Osteoblast (primary cell): ENCODE results near the gene C2orf76. TPM values are rescaled to one million over a fixed set of nuclear protein-coding genes. Genes with fewer than 3 reads are reported as not detected.

Source experiments
- DNase-seq: peaks from one replicate; pipeline ENCODE4 v3.0.0; 2011; ENCODE audit warnings: low spot score, mixed read lengths; ENCODE audit not compliant: insufficient read length; ENCODE audit errors: missing footprints
- H2AFZ ChIP-seq: 2 replicates; pipeline ENCODE4 v1.6.0; 2011; ENCODE audit warnings: mild to moderate bottlenecking, low read length
- H3K27ac ChIP-seq: 2 replicates; pipeline ENCODE4 v1.5.1; 2011; ENCODE audit warnings: mild to moderate bottlenecking, low read depth, low read length, moderate library complexity
- H3K27me3 ChIP-seq: 2 replicates; pipeline ENCODE4 v1.6.0; 2012; ENCODE audit warnings: mild to moderate bottlenecking, control low read depth, inconsistent platforms, low read length, moderate library complexity; ENCODE audit not compliant: insufficient read depth
- H3K36me3 ChIP-seq: 2 replicates; pipeline ENCODE4 v1.5.1; 2011; ENCODE audit warnings: mild to moderate bottlenecking, low read length, control low read depth, moderate library complexity; ENCODE audit not compliant: insufficient read depth
- H3K4me1 ChIP-seq: 2 replicates; pipeline ENCODE4 v1.5.1; 2011; ENCODE audit warnings: mild to moderate bottlenecking, low read length, control low read depth, moderate library complexity; ENCODE audit not compliant: insufficient read depth
- H3K4me2 ChIP-seq: 2 replicates; pipeline ENCODE4 v1.6.0; 2011; ENCODE audit warnings: mild to moderate bottlenecking, low read length; ENCODE audit not compliant: insufficient read depth
- H3K4me3 ChIP-seq: fragments of 200-600 bp; sonication (generic); 3 replicates; pipeline ENCODE4 v1.5.1; 2012; ENCODE audit warnings: mild to moderate bottlenecking, low read length, inconsistent platforms; ENCODE audit not compliant: insufficient read depth
- H3K79me2 ChIP-seq: 2 replicates; pipeline ENCODE4 v1.6.0; 2012; ENCODE audit warnings: mild to moderate bottlenecking, low read length, control low read depth, inconsistent platforms; ENCODE audit not compliant: insufficient read depth
- H3K9me3 ChIP-seq: 2 replicates; pipeline ENCODE4 v1.5.1; 2011; ENCODE audit warnings: low read depth, low read length, control low read depth
- H4K20me1 ChIP-seq: 2 replicates; pipeline ENCODE4 v1.6.0; 2012; ENCODE audit warnings: mild to moderate bottlenecking, low read length, control low read depth; ENCODE audit not compliant: insufficient read depth
- total RNA-seq: library from RNA; depleted of rRNA; stranded (reverse); fragments of >200 nt; gene quantifications from 2 replicates; pipeline ENCODE4 v1.2.3, GENCODE V29; 2012
- TF ChIP-seq, protein P1 (sequence below): IDR thresholded peaks from 2 replicates; pipeline ENCODE4 v1.5.1; 2011; ENCODE audit warnings: mild to moderate bottlenecking, low read depth, low read length, moderate library complexity; ENCODE audit errors: extremely low read depth

Gene C2orf76
- total RNA-seq, 1 donor: 6.5 TPM

GRCh38 chr2:119339562-119339923, 27.1 kb downstream of the C2orf76 start:
- no peaks in the 10 kb centered on the region for H3K4me1 ChIP-seq
- TF ChIP-seq, protein P1, sequence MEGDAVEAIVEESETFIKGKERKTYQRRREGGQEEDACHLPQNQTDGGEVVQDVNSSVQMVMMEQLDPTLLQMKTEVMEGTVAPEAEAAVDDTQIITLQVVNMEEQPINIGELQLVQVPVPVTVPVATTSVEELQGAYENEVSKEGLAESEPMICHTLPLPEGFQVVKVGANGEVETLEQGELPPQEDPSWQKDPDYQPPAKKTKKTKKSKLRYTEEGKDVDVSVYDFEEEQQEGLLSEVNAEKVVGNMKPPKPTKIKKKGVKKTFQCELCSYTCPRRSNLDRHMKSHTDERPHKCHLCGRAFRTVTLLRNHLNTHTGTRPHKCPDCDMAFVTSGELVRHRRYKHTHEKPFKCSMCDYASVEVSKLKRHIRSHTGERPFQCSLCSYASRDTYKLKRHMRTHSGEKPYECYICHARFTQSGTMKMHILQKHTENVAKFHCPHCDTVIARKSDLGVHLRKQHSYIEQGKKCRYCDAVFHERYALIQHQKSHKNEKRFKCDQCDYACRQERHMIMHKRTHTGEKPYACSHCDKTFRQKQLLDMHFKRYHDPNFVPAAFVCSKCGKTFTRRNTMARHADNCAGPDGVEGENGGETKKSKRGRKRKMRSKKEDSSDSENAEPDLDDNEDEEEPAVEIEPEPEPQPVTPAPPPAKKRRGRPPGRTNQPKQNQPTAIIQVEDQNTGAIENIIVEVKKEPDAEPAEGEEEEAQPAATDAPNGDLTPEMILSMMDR: no peak
- no peaks in the 10 kb centered on the region for H4K20me1 ChIP-seq
- no peaks in the 10 kb centered on the region for H3K36me3 ChIP-seq
- H3K27ac ChIP-seq: no peak overlapping the region
- H3K4me3 ChIP-seq: no peak overlapping the region
- H3K79me2 ChIP-seq: no peaks in the 10 kb centered on the region
- H2AFZ ChIP-seq: no peak overlapping the region
- H3K9me3 ChIP-seq: no peaks in the 10 kb centered on the region
- no peak overlapping the region for H3K4me2 ChIP-seq
- no peak for DNase-seq
- H3K27me3 ChIP-seq: no peaks in the 10 kb centered on the region

GRCh38 chr2:119338826-119339561, 27.6 kb downstream of the C2orf76 start:
- Histone ChIP-seq H3K27me3 (no peaks in the 10 kb centered on the region), H3K4me1 (no peaks in the 10 kb centered on the region), H3K36me3 (no peaks in the 10 kb centered on the region), H3K27ac (no peak overlapping the region), H3K4me3 (no peak overlapping the region), H4K20me1 (no peaks in the 10 kb centered on the region), H3K79me2 (no peaks in the 10 kb centered on the region), H3K4me2 (no peak overlapping the region), H3K9me3 (no peaks in the 10 kb centered on the region), H2AFZ (no peak overlapping the region)
- DNase-seq: no peak
- TF ChIP-seq, protein P1: no peak

GRCh38 chr2:119338272-119338671, 28.4 kb downstream of the C2orf76 start:
- H3K36me3 ChIP-seq: no peaks in the 10 kb centered on the region
- H3K4me3 ChIP-seq: no peak overlapping the region

DNA sequence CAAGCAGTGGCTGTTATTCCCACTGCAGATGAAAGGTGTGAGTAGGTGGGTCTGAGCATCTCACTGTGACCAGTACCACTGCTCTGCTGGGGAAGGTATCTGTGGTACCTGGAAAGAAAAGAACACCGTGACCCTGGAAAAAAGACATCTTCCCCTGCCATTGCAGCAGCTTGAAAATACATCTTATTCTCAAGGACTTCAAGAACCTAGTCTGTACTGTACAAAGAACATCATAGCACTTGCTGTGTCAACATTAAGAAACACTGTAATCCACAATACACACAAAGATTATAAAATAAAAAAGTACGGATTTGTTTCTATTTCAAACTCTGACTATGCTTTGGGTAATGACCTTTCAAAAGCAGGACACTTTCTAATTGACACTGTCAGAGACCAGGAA, 28.9 kb downstream of the C2orf76 start:
- Histone ChIP-seq H4K20me1 (no peaks in the 10 kb centered on the region), H3K36me3 (no peaks in the 10 kb centered on the region), H3K27me3 (no peaks in the 10 kb centered on the region), H2AFZ (no peak overlapping the region), H3K4me2 (no peak overlapping the region), H3K9me3 (no peaks in the 10 kb centered on the region), H3K27ac (no peak overlapping the region), H3K4me3 (no peak overlapping the region), H3K79me2 (no peaks in the 10 kb centered on the region), H3K4me1 (no peaks in the 10 kb centered on the region)
- DNase-seq: no peak
- TF ChIP-seq, protein P1: no peak

More at GRCh38 chr2:119338272-119338671, 28.4 kb downstream of the C2orf76 start:
- H3K9me3 ChIP-seq: no peaks in the 10 kb centered on the region
- no peaks in the 10 kb centered on the region for H3K79me2 ChIP-seq
- no peak overlapping the region for H3K4me2 ChIP-seq
- H3K4me1 ChIP-seq: no peaks in the 10 kb centered on the region
- no peak overlapping the region for H2AFZ ChIP-seq
- TF ChIP-seq, protein P1: no peak
- no peaks in the 10 kb centered on the region for H4K20me1 ChIP-seq
- DNase-seq: no peak
- no peak overlapping the region for H3K27ac ChIP-seq
- no peaks in the 10 kb centered on the region for H3K27me3 ChIP-seq
